AG04450 (cell line): ENCODE data around the gene ZNF134. TPM values are rescaled to one million over a fixed set of nuclear protein-coding genes. Genes with fewer than 3 reads are reported as not detected.
A peak's percentile ranks its signal among the peaks of the same experiment; 100 is the strongest.

Source experiments
- CTCF ChIA-PET: fragments of 300-600, 350-600 bp; formaldehyde crosslinking; extraction: SDS; loops from one replicate; lab custom pipeline; 2022; ENCODE audit warnings: antibody characterized with exemption, inconsistent platforms; lab: Charles Lee
- POLR2A ChIA-PET: fragments of 350-600 bp; formaldehyde crosslinking; extraction: SDS; loops from one replicate; lab custom pipeline; 2021; ENCODE audit warnings: antibody characterized with exemption, inconsistent platforms; lab: Yijun Ruan, JAX
- DNase-seq: peaks from one replicate; pipeline ENCODE4 v3.0.0-alpha.2; 2011; ENCODE audit warnings: low read depth, low spot score
- H3K27ac ChIP-seq: one replicate; pipeline ENCODE4 v1.5.1; 2012; ENCODE audit warnings: low read depth, low read length, control low read depth
- H3K27me3 ChIP-seq: one replicate; pipeline ENCODE4 v1.6.0; 2012; ENCODE audit warnings: low read length; ENCODE audit not compliant: control insufficient read depth, insufficient read depth
- H3K4me3 ChIP-seq: 2 replicates; pipeline ENCODE4 v1.5.1; 2011; ENCODE audit warnings: mild to moderate bottlenecking, low read depth, low read length, control low read depth
- H3K9me3 ChIP-seq: 2 replicates; pipeline ENCODE4 v1.5.1; 2012; ENCODE audit warnings: low read length; ENCODE audit not compliant: control insufficient read depth, insufficient read depth
- CTCF ChIP-seq: IDR thresholded peaks from 2 replicates; pipeline ENCODE4 v1.5.1; 2011; ENCODE audit warnings: low read depth, low read length, control low read depth, inconsistent platforms
- polyA minus RNA-seq: library from RNA; depleted of rRNA, polyadenylated mRNA; stranded (reverse); fragments of >200 nt; gene quantifications from 2 replicates; pipeline ENCODE4 v1.2.3, GENCODE V29; 2011; rRNA and poly(A)+ RNA removed
- polyA plus RNA-seq: library from polyadenylated mRNA; depleted of rRNA; stranded (reverse); fragments of >200 nt; gene quantifications from 2 replicates; pipeline ENCODE4 v1.2.3, GENCODE V29; 2011; rRNA removed

ZNF134 gene
- polyA plus RNA-seq, result 10.7 and 10.9 TPM in 2 replicates
- 16.8 and 18.8 TPM in 2 replicates for polyA minus RNA-seq

GRCh38 chr19:57613941-57614743, at the start of gene ZNF134:
Gene ZNF134, plus strand, starts transcription at chr19:57614242. Its CDS starts 5,227 bp downstream, at chr19:57619469.
- ChIA-PET CTCF (interaction anchor here (1.1 kb wide), 1 partner anchor 207 kb away, joined by 3 read pairs; no protein-coding TSS in a partner anchor), POLR2A (interaction anchor here (0.6 to 1.2 kb wide), 4 partner anchors 19 to 155 kb away, joined by 3 to 7 read pairs (median 3); partner anchors contain the start of genes ZNF154, ZNF211, ZNF551 and ZNF586)
- peak; percentile 72 for DNase-seq
- peak; percentile 41 for TF ChIP-seq CTCF
- Histone ChIP-seq H3K27me3 (no peaks in the 10 kb centered on the region), H3K9me3 (peaks cover 48% of the 10 kb centered on the region), H3K27ac (no peak within 1 kb of the TSS), H3K4me3 (peak within 1 kb of the TSS; percentile 97)

GRCh38 chr19:57566396-57567265, 47.4 kb upstream of the ZNF134 start:
- TF ChIP-seq CTCF, result no peak
- peaks cover 63% of the 10 kb centered on the region for H3K9me3 ChIP-seq
- ChIA-PET POLR2A (no interaction called here), CTCF (no interaction called here)
- DNase-seq, result no peak
- H3K27ac ChIP-seq, result no peak overlapping the region
- H3K4me3 ChIP-seq, result no peak overlapping the region
- H3K27me3 ChIP-seq, result no peaks in the 10 kb centered on the region

- CTCF ChIA-PET, result no interaction called here
- DNase-seq, result no peak
- no peaks in the 10 kb centered on the region for H3K27me3 ChIP-seq
- H3K27ac ChIP-seq, result no peak overlapping the region
- POLR2A ChIA-PET, result interaction anchor here (0.6 kb wide), 1 partner anchor 324 kb away, joined by 7 read pairs; no protein-coding TSS in a partner anchor
- TF ChIP-seq CTCF, result no peak
- no peak overlapping the region for H3K4me3 ChIP-seq
- H3K9me3 ChIP-seq, result peaks cover 86% of the 10 kb centered on the region
These were observed 43.3 kb upstream of the ZNF134 start for GRCh38 chr19:57570707-57571106.

- POLR2A ChIA-PET, result no interaction called here
- H3K27me3 ChIP-seq, result no peaks in the 10 kb centered on the region
- CTCF ChIA-PET, result interaction anchor here (0.6 kb wide), 1 partner anchor 144 kb away, joined by 3 read pairs; no protein-coding TSS in a partner anchor
- TF ChIP-seq CTCF, result no peak
- H3K4me3 ChIP-seq, result no peak overlapping the region
- peaks cover 90% of the 10 kb centered on the region for H3K9me3 ChIP-seq
- no peak for DNase-seq
- H3K27ac ChIP-seq, result no peak overlapping the region
These were observed 41.6 kb upstream of the ZNF134 start for GRCh38 chr19:57572415-57572947.
